Measurements from ENCODE around the gene PRKG2.

PRKG2 gene

GRCh38 chr4:81199831-81200230 is 15.2 kb downstream of the PRKG2 start:
- H3K4me3 ChIP-seq (ENCODE audit: low read depth, low read length) = no peak overlapping the region
- TF ChIP-seq CTCF (IDR thresholded peaks at IDR 0.05; ENCODE audit: control insufficient read depth, extremely low read depth, insufficient read depth) = no peak
- DNase-seq (ENCODE audit: low read depth) = no peak

- H3K4me3 ChIP-seq (ENCODE audit: low read depth, low read length) = no peak overlapping the region
- DNase-seq (ENCODE audit: low read depth) = no peak
- no peak for TF ChIP-seq CTCF (IDR thresholded peaks at IDR 0.05; ENCODE audit: control insufficient read depth, extremely low read depth, insufficient read depth)
These were observed 16.4 kb downstream of the PRKG2 start for GRCh38 chr4:81198609-81199008.

- DNase-seq (ENCODE audit: low read depth) = no peak
- no peak for TF ChIP-seq CTCF (IDR thresholded peaks at IDR 0.05; ENCODE audit: control insufficient read depth, extremely low read depth, insufficient read depth)
- H3K4me3 ChIP-seq (ENCODE audit: low read depth, low read length) = no peak overlapping the region
These were observed 17.0 kb downstream of the PRKG2 start for GRCh38 chr4:81197864-81198524.

- TF ChIP-seq CTCF (IDR thresholded peaks at IDR 0.05; ENCODE audit: control insufficient read depth, extremely low read depth, insufficient read depth) = no peak
- no peak for DNase-seq (ENCODE audit: low read depth)
- H3K4me3 ChIP-seq (ENCODE audit: low read depth, low read length) = no peak overlapping the region
These were observed 18.8 kb downstream of the PRKG2 start for GRCh38 chr4:81196126-81196650.

- H3K4me3 ChIP-seq (ENCODE audit: low read depth, low read length) = no peak overlapping the region
- no peak for TF ChIP-seq CTCF (IDR thresholded peaks at IDR 0.05; ENCODE audit: control insufficient read depth, extremely low read depth, insufficient read depth)
- DNase-seq (ENCODE audit: low read depth) = no peak
These were observed 19.5 kb downstream of the PRKG2 start for GRCh38 chr4:81195475-81195874.

GRCh38 chr4:81194286-81194685 is 20.7 kb downstream of the PRKG2 start:
- TF ChIP-seq CTCF (IDR thresholded peaks at IDR 0.05; ENCODE audit: control insufficient read depth, extremely low read depth, insufficient read depth) = no peak
- no peak for DNase-seq (ENCODE audit: low read depth)
- no peak overlapping the region for H3K4me3 ChIP-seq (ENCODE audit: low read depth, low read length)

GRCh38 chr4:81180916-81181315 is 34.1 kb downstream of the PRKG2 start:
- H3K4me3 ChIP-seq (ENCODE audit: low read depth, low read length) = no peak overlapping the region
- TF ChIP-seq CTCF (IDR thresholded peaks at IDR 0.05; ENCODE audit: control insufficient read depth, extremely low read depth, insufficient read depth) = no peak
- DNase-seq (ENCODE audit: low read depth) = no peak

Data from LNCaP clone FGC (cell line).